ENCODE data around the gene DNER.

GRCh38 chr2:229601936-229602335, 112.4 kb downstream of the DNER start:
- TF ChIP-seq EZH2 (IDR thresholded peaks at IDR 0.05; ENCODE audit: insufficient read depth, poor library complexity, severe bottlenecking) = no peak
- TF ChIP-seq EZH2phosphoT487 (IDR thresholded peaks at IDR 0.05; ENCODE audit: insufficient read depth, low read depth) = no peak

Measured in GM23248 (cell line).